K562 (cell line): ENCODE measurements around the gene RAB31.

Source experiments
- CBX5 ChIP-seq: IDR thresholded peaks from 2 replicates; pipeline ENCODE4 v1.6.1; 2014; ENCODE audit warnings: low read depth, borderline replicate concordance
- EZH2 ChIP-seq: IDR thresholded peaks from 2 replicates; pipeline ENCODE4 v1.6.1; 2012; ENCODE audit warnings: low read depth, mild to moderate bottlenecking, inconsistent platforms, low read length, borderline replicate concordance
- MAZ ChIP-seq, 2 experiments: fragments of 450-650 bp in 1 of 2; sonication (generic) in 1 of 2; formaldehyde crosslinking; IDR thresholded peaks in 1 of 2; conservative IDR thresholded peaks in 1 of 2; 2 replicates each; pipeline versions ENCODE4 v1.4.0 to v1.5.0; 2020; ENCODE audit warnings: mild to moderate bottlenecking in 1 of 2, missing genetic modification reagents in 1 of 2
- NR2C2 ChIP-seq, 2 experiments: fragments of 200-800 bp in 1 of 2; sonication (Bioruptor generic) in 1 of 2; sonication (generic) in 1 of 2; formaldehyde crosslinking in 1 of 2; IDR thresholded peaks; 2 replicates each; pipeline versions ENCODE4 v1.6.1 to v1.8.0; 2016 to 2022; ENCODE audit warnings: mild to moderate bottlenecking in 1 of 2, missing compliant biosample characterization in 1 of 2, missing genetic modification characterization in 1 of 2, missing genetic modification reagents in 1 of 2
- POLR2A ChIP-seq: fragments of 450-650 bp; conservative IDR thresholded peaks from 2 replicates; pipeline ENCODE4 v1.6.1; 2016
- SRSF9 ChIP-seq: fragments of 200-400 bp; formaldehyde crosslinking; IDR thresholded peaks from 2 replicates; pipeline ENCODE4 v1.6.1; 2017; ENCODE audit warnings: low read depth, low read length, borderline replicate concordance
- ZKSCAN8 ChIP-seq: fragments of 200-800 bp; sonication (Bioruptor generic); IDR thresholded peaks from 2 replicates; pipeline ENCODE4 v1.6.1; 2016; ENCODE audit warnings: missing genetic modification characterization, missing compliant biosample characterization
- ZNF311 ChIP-seq: fragments of 250-450 bp; sonication (Bioruptor Pico); IDR thresholded peaks from 2 replicates; pipeline ENCODE4 v1.4.0; 2020; ENCODE audit warnings: mild to moderate bottlenecking, moderate library complexity
- ZZZ3 ChIP-seq: fragments of 450-650 bp; IDR thresholded peaks from 2 replicates; pipeline ENCODE4 v1.6.1; 2016; ENCODE audit warnings: antibody characterized with exemption, mild to moderate bottlenecking, moderate library complexity
- TF ChIP-seq, protein P1 (sequence below), 3 experiments: IDR thresholded peaks in 2 of 3; conservative IDR thresholded peaks in 1 of 3; 2 replicates each; pipeline ENCODE4 v1.5.1; 2011 to 2012; ENCODE audit warnings: low read length in 3 of 3, mild to moderate bottlenecking in 3 of 3, control low read depth in 2 of 3, improper control_type of control experiment in 1 of 3, inconsistent platforms in 1 of 3, low read depth in 1 of 3, mixed read lengths in 1 of 3, moderate library complexity in 1 of 3; ENCODE audit not compliant: insufficient read depth in 2 of 3

DNA sequence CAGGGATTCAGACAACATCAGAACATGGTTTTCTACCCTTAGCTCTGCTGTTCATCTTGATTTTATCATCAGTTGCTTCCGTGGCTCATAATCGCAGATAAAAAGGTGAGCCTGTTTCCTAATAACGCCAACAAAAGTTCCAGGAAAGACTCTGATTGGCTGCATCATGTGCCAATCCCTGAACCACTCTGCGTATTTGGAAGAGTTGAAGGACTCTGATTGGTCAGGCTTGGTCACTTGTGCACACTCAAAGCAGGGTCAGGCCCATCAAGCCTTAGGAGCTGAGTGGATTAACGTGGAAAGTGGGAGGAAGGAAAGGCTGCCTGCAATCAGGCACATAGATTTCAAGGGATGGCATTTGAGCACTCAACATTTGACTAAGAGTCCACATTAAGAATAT is 189.0 kb downstream of the RAB31 start:
- TF ChIP-seq EZH2: no peak
- TF ChIP-seq ZKSCAN8 (CRISPR knock-in tag): 0 out of 2 replicates have a peak, but pooled peaks have one; percentile 6
- TF ChIP-seq ZNF311 (CRISPR knock-in tag): 0 out of 2 replicates have a peak, but pooled peaks have one; percentile 33
- TF ChIP-seq, protein P1, sequence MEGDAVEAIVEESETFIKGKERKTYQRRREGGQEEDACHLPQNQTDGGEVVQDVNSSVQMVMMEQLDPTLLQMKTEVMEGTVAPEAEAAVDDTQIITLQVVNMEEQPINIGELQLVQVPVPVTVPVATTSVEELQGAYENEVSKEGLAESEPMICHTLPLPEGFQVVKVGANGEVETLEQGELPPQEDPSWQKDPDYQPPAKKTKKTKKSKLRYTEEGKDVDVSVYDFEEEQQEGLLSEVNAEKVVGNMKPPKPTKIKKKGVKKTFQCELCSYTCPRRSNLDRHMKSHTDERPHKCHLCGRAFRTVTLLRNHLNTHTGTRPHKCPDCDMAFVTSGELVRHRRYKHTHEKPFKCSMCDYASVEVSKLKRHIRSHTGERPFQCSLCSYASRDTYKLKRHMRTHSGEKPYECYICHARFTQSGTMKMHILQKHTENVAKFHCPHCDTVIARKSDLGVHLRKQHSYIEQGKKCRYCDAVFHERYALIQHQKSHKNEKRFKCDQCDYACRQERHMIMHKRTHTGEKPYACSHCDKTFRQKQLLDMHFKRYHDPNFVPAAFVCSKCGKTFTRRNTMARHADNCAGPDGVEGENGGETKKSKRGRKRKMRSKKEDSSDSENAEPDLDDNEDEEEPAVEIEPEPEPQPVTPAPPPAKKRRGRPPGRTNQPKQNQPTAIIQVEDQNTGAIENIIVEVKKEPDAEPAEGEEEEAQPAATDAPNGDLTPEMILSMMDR (IDR thresholded peaks at IDR 0.05 in 2 of 3, conservative IDR thresholded peaks at IDR 0.05 in 1 of 3; ENCODE audit: insufficient read depth in 2 of 3, low read depth in 1 of 3, low read length in 3 of 3): no peak
- no peak for TF ChIP-seq CBX5
- TF ChIP-seq ZZZ3: no peak
- no peak for TF ChIP-seq MAZ (CRISPR knock-in tag; conservative IDR thresholded peaks at IDR 0.05 in 1 of 2, IDR thresholded peaks at IDR 0.05 in 1 of 2)
- TF ChIP-seq NR2C2 (CRISPR knock-in tag; IDR thresholded peaks at IDR 0.05): no peak
- TF ChIP-seq NR2C2 (tag; IDR thresholded peaks at IDR 0.05): no peak
- TF ChIP-seq POLR2A: no peak
- no peak for TF ChIP-seq SRSF9
